Measurements from ENCODE around the gene NUP107. TPM values are rescaled to one million over a fixed set of nuclear protein-coding genes. Genes with fewer than 3 reads are reported as not detected.
A peak's percentile ranks its signal among the peaks of the same experiment; 100 is the strongest.
"Not testable (repeated sequence)": the region's sequence is repeated elsewhere in the genome, so short reads cannot be mapped to it uniquely, and the experiment has no call there.

Gene NUP107
- 10 to 100 TPM in 3 of 4 donors, 1 to 10 TPM in 1; 6.4 to 29.2 (median 22.6) TPM for total RNA-seq

DNA sequence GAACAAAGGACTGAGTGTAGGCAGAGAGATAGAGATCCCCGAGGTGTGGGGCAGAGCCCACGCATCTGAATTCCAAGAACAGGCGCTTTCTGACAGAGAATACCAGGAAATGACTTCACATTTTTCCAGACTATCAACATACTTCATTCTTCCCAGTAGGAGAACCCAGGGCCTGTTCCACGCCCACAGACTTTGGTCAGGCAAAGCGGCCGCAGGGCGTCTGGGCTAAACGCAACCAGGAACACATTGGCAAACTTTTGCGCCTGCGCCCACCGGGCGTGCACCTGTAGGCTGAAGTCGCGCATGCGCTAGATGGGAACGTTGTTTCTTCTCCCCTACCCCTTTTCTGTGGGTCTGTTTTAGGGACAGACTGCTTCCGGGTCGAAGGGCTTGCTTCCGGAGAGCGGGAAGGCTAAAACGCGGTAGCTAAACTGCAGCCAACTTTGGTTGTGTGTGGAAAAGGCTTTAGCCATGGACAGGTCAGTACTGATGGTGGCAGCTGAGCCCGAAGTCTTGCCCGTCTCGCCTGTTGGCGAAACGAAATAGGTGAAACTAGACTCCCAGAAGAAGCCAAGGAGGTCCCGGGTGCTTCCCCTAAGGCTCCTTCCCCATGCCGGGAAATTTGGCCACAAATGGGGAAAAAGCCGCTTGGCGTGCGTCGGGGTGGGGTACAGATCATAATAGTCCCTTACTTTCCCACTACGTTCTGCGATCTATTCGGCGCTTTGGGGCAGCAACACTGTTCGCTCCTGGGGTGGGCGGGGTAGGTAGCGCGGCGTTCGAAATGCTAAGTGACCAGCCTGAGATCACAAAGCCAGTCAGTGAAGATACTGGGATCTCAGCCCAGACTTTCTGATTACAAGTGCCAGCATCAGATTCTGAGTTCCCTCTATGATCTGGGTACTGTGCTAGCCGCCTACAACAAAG is at the start of gene NUP107:
Gene NUP107 (plus strand): TSS at position 384 of the 927 bp plus-strand sequence. CDS start 88 bp downstream, at position 472.
- peak within 1 kb of the TSS; percentile 78 to 88 (median 84) for H3K27ac ChIP-seq
- H3K4me1 ChIP-seq = peaks cover 3 to 24% (median 13%) of the 10 kb centered on the region in 4 donors
- TF ChIP-seq POLR2A (IDR thresholded peaks at IDR 0.05) (peak; percentile 66), POLR2AphosphoS5 (IDR thresholded peaks at IDR 0.05) (peak; percentile 49 to 78 (median 77)), EP300 (IDR thresholded peaks at IDR 0.05; ENCODE audit: low read depth) (peak; percentile 68)
- TF ChIP-seq, protein P1, sequence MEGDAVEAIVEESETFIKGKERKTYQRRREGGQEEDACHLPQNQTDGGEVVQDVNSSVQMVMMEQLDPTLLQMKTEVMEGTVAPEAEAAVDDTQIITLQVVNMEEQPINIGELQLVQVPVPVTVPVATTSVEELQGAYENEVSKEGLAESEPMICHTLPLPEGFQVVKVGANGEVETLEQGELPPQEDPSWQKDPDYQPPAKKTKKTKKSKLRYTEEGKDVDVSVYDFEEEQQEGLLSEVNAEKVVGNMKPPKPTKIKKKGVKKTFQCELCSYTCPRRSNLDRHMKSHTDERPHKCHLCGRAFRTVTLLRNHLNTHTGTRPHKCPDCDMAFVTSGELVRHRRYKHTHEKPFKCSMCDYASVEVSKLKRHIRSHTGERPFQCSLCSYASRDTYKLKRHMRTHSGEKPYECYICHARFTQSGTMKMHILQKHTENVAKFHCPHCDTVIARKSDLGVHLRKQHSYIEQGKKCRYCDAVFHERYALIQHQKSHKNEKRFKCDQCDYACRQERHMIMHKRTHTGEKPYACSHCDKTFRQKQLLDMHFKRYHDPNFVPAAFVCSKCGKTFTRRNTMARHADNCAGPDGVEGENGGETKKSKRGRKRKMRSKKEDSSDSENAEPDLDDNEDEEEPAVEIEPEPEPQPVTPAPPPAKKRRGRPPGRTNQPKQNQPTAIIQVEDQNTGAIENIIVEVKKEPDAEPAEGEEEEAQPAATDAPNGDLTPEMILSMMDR (IDR thresholded peaks at IDR 0.05) = peak in 3 of 5 experiments; percentile 8 to 61 (median 58)
- intact Hi-C loops (cut with DNase I; ENCODE audit: low total_unique reads) = loop anchor here (10.0 kb wide), 1 partner anchor 332 kb away; no protein-coding TSS in a partner anchor
- peak; percentile 99 for DNase-seq
- 0% methylated on average over 3 to 44 of the region's 44 CpGs for WGBS, 2 donors (ENCODE audit: low coverage in 1 of 2)
- H3K9me3 ChIP-seq = no peaks in the 10 kb centered on the region
- no peaks in the 10 kb centered on the region for H3K27me3 ChIP-seq
- H3K4me3 ChIP-seq = peak within 1 kb of the TSS; percentile 76 to 80 (median 77)
- H3K36me3 ChIP-seq = peaks cover 0 to 14% (median 6%) of the 10 kb centered on the region in 4 donors
- in situ Hi-C loops (cut with MboI; ENCODE audit: low pct_ligation_motif_present in 1 of 4, low pct_unique_long_range_greater_than_20kb in 1 of 4, low sequenced_read_pairs in 3 of 4) = loop anchor here (25.0 kb wide), 2 partner anchors 325 to 350 kb away; partner anchors contain the start of gene MDM1 (in 1 of the 4)

DNA sequence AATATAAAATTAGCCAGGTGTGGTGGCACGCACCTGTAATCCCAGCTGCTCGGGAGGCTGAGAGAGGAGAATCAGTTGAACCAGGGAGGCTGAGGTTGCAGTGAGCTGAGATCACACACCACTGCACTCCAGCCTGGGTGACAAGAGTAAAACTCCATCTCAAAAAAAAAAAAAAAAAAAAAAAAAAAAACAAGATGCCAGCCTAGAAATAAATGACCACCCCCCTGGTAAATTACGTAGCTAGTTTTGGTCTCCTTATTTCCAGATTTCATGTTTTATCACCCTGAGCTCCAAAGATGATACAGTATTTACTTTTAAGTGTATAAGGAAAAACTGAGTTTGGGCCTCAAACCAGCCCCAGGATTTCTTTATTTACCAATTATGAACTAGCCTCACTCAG is 49.3 kb upstream of the NUP107 start:
- H3K27me3 ChIP-seq; H3K4me3 ChIP-seq; H3K36me3 ChIP-seq; DNase-seq; intact Hi-C loops (cut with DNase I; ENCODE audit: low total_unique reads); in situ Hi-C loops (cut with MboI; ENCODE audit: low pct_ligation_motif_present in 1 of 4, low pct_unique_long_range_greater_than_20kb in 1 of 4, low sequenced_read_pairs in 3 of 4); H3K27ac ChIP-seq; H3K9me3 ChIP-seq: not testable (repeated sequence)
- peaks cover 5 to 89% (median 35%) of the 10 kb centered on the region in 4 donors for H3K4me1 ChIP-seq
- WGBS, 2 donors (ENCODE audit: low coverage in 1 of 2) = 88 to 98% methylated on average over 1 to 3 of the region's 3 CpGs

GRCh38 chr12:68638171-68638570 is 48.6 kb upstream of the NUP107 start:
- no peaks in the 10 kb centered on the region for H3K9me3 ChIP-seq
- in situ Hi-C loops (cut with MboI; ENCODE audit: low pct_ligation_motif_present in 1 of 4, low pct_unique_long_range_greater_than_20kb in 1 of 4, low sequenced_read_pairs in 3 of 4) = no loop called here
- H3K27me3 ChIP-seq = no peaks in the 10 kb centered on the region
- peaks cover 5 to 82% (median 31%) of the 10 kb centered on the region in 4 donors for H3K4me1 ChIP-seq
- intact Hi-C loops (cut with DNase I; ENCODE audit: low total_unique reads) = no loop called here
- H3K36me3 ChIP-seq = no peaks in the 10 kb centered on the region
- no peak overlapping the region for H3K27ac ChIP-seq
- no peak for DNase-seq
- no peak overlapping the region for H3K4me3 ChIP-seq
- TF ChIP-seq EP300 (IDR thresholded peaks at IDR 0.05; ENCODE audit: low read depth) (no peak), POLR2AphosphoS5 (IDR thresholded peaks at IDR 0.05) (no peak), POLR2A (IDR thresholded peaks at IDR 0.05) (no peak)
- TF ChIP-seq, protein P1 (IDR thresholded peaks at IDR 0.05) = no peak
- WGBS, 2 donors (ENCODE audit: low coverage in 1 of 2) = 53 to 56% methylated on average over 3 of the region's 3 CpGs

GRCh38 chr12:68638721-68639395 is 47.9 kb upstream of the NUP107 start:
- H3K4me3 ChIP-seq = no peak overlapping the region
- H3K27me3 ChIP-seq = no peaks in the 10 kb centered on the region
- intact Hi-C loops (cut with DNase I; ENCODE audit: low total_unique reads) = no loop called here
- DNase-seq = no peak
- in situ Hi-C loops (cut with MboI; ENCODE audit: low pct_ligation_motif_present in 1 of 4, low pct_unique_long_range_greater_than_20kb in 1 of 4, low sequenced_read_pairs in 3 of 4) = no loop called here
- H3K4me1 ChIP-seq = peaks cover 3 to 75% (median 28%) of the 10 kb centered on the region in 4 donors
- H3K9me3 ChIP-seq = no peaks in the 10 kb centered on the region
- H3K27ac ChIP-seq = no peak overlapping the region
- TF ChIP-seq EP300 (IDR thresholded peaks at IDR 0.05; ENCODE audit: low read depth) (no peak), POLR2A (IDR thresholded peaks at IDR 0.05) (no peak)
- TF ChIP-seq, protein P1 (IDR thresholded peaks at IDR 0.05) = no peak
- H3K36me3 ChIP-seq = no peaks in the 10 kb centered on the region
- WGBS, 2 donors (ENCODE audit: low coverage in 1 of 2) = 78 to 83% methylated on average over 8 to 12 of the region's 12 CpGs

Measured in transverse colon (tissue), 4 donors.